Stimulated activated CD8-positive, alpha-beta memory T cell treated with anti-CD3 and anti-CD28 coated beads, Interleukin-4, amount 100 ng/mL, for 48 hours (primary cell): ENCODE measurements around the gene OR7C1.

Source experiments
- DNase-seq: peaks from one replicate; pipeline ENCODE4 v3.0.0-alpha.2; 2020

OR7C1 gene

DNA sequence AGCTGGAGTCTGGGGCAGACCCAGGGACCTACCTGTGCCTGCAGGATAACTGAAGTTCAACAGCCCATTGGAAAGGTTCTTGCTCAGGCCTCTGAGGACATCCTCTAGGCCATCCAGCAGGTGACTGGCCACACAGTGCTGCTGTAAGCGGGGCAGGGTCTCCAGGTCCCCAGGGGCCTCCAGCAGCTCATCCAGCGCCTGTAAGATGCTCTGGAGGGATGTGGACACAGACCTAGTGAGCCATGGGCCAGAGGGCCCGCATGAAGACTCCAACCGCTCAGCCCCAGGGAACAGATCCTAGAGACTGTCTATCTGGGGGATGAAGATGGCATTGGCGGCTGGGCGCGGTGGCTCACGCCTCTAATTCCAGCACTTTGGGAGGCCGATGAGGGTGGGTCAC is 70.6 kb downstream of the OR7C1 start:
- no peak for DNase-seq

- DNase-seq, result no peak
These were observed 71.4 kb downstream of the OR7C1 start for GRCh38 chr19:14763497-14764145.

DNA sequence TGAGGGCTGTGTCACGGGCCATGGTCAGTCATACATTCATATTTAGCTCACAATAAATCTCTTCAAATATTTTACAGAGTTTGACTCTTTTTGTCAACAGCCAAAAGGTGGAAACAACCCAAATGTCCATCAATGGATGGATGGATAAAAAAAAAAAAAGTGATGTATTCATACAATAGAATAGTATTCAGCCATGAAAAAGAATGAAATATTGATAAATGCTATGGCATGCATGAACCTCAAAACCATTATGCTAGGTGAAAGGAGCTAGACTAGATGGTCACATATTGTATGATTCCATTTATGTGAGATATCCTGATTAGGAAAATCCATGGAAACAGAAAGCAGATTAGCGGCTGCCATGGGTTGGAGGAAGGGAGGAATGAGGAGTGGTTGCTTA is 72.9 kb downstream of the OR7C1 start:
- DNase-seq, result no peak

DNA sequence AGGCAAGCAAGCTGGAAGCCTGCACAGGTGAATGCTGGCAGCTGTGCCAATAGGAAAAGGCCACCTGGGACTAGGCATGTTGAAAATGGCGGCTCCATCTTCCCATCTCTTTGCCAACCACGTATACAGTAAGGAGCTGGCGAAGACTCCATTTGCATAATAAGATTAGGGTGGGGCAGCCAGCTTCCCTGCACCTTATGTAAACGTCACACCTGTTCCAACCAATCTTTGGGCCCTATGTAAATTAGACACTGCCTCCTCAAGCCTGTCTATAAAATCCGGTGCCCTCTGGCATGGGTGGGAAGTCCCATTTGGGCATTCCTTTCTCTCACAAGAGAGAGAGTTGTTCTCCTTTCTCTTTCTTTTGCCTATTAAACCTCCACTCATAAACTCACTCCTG is 73.4 kb downstream of the OR7C1 start:
- no peak for DNase-seq

- DNase-seq, result no peak
These were observed 76.2 kb downstream of the OR7C1 start for GRCh38 chr19:14758816-14759215.

- no peak for DNase-seq
These were observed 86.4 kb downstream of the OR7C1 start for GRCh38 chr19:14748601-14749000.
